AG04450 (cell line): ENCODE results near the gene CEP131. TPM values are rescaled to one million over a fixed set of nuclear protein-coding genes. Genes with fewer than 3 reads are reported as not detected.

ENCODE experiments used
- CTCF ChIA-PET: fragments of 300-600, 350-600 bp; formaldehyde crosslinking; extraction: SDS; loops from one replicate; lab custom pipeline; 2022; ENCODE audit warnings: antibody characterized with exemption, inconsistent platforms; lab: Charles Lee
- POLR2A ChIA-PET: fragments of 350-600 bp; formaldehyde crosslinking; extraction: SDS; loops from one replicate; lab custom pipeline; 2021; ENCODE audit warnings: antibody characterized with exemption, inconsistent platforms; lab: Yijun Ruan, JAX
- DNase-seq: peaks from one replicate; pipeline ENCODE4 v3.0.0-alpha.2; 2011; ENCODE audit warnings: low read depth, low spot score
- H3K27ac ChIP-seq: one replicate; pipeline ENCODE4 v1.5.1; 2012; ENCODE audit warnings: low read depth, low read length, control low read depth
- H3K27me3 ChIP-seq: one replicate; pipeline ENCODE4 v1.6.0; 2012; ENCODE audit warnings: low read length; ENCODE audit not compliant: control insufficient read depth, insufficient read depth
- H3K4me3 ChIP-seq: 2 replicates; pipeline ENCODE4 v1.5.1; 2011; ENCODE audit warnings: mild to moderate bottlenecking, low read depth, low read length, control low read depth
- H3K9me3 ChIP-seq: 2 replicates; pipeline ENCODE4 v1.5.1; 2012; ENCODE audit warnings: low read length; ENCODE audit not compliant: control insufficient read depth, insufficient read depth
- CTCF ChIP-seq: IDR thresholded peaks from 2 replicates; pipeline ENCODE4 v1.5.1; 2011; ENCODE audit warnings: low read depth, low read length, control low read depth, inconsistent platforms
- polyA plus RNA-seq: library from polyadenylated mRNA; depleted of rRNA; stranded (reverse); fragments of >200 nt; gene quantifications from 2 replicates; pipeline ENCODE4 v1.2.3, GENCODE V29; 2011

Gene CEP131
- polyA plus RNA-seq, 1 experiment: 2.2 TPM

GRCh38 chr17:81160747-81161453 is 61.9 kb downstream of the CEP131 start:
- peaks cover 36% of the 10 kb centered on the region for H3K27me3 ChIP-seq
- no peak overlapping the region for H3K27ac ChIP-seq
- ChIA-PET POLR2A (no interaction called here), CTCF (no interaction called here)
- DNase-seq: no peak
- no peaks in the 10 kb centered on the region; the same call in 1 of the 2 replicates for H3K9me3 ChIP-seq
- no peak overlapping the region for H3K4me3 ChIP-seq
- no peak for TF ChIP-seq CTCF

- no peak overlapping the region for H3K4me3 ChIP-seq
- H3K27ac ChIP-seq: no peak overlapping the region
- DNase-seq: no peak
- POLR2A ChIA-PET: no interaction called here
- TF ChIP-seq CTCF: no peak
- CTCF ChIA-PET: no interaction called here
- peaks cover 31% of the 10 kb centered on the region for H3K27me3 ChIP-seq
- no peaks in the 10 kb centered on the region; the same call in 1 of the 2 replicates for H3K9me3 ChIP-seq
These were observed 62.5 kb downstream of the CEP131 start for GRCh38 chr17:81160306-81160705.

- ChIA-PET CTCF (no interaction called here), POLR2A (no interaction called here)
- Histone ChIP-seq H3K27ac (no peak overlapping the region), H3K9me3 (no peaks in the 10 kb centered on the region; the same call in 1 of the 2 replicates), H3K4me3 (no peak overlapping the region), H3K27me3 (peaks cover 25% of the 10 kb centered on the region)
- no peak for TF ChIP-seq CTCF
- no peak for DNase-seq
These were observed 63.0 kb downstream of the CEP131 start for GRCh38 chr17:81159611-81160265.

GRCh38 chr17:81158688-81159590 is 63.8 kb downstream of the CEP131 start:
- Histone ChIP-seq H3K4me3 (no peak overlapping the region), H3K27me3 (peaks cover 20% of the 10 kb centered on the region), H3K9me3 (no peaks in the 10 kb centered on the region; the same call in 1 of the 2 replicates), H3K27ac (no peak overlapping the region)
- ChIA-PET POLR2A (no interaction called here), CTCF (no interaction called here)
- TF ChIP-seq CTCF: no peak
- no peak for DNase-seq
